GM12874 (cell line): Measurements from ENCODE around the gene SASH3.

Experiments used
- TF ChIP-seq, protein P1 (sequence below): IDR thresholded peaks from 2 replicates; pipeline ENCODE4 v1.5.1; 2011; ENCODE audit warnings: low read depth, mild to moderate bottlenecking, control low read depth, low read length, moderate library complexity; ENCODE audit not compliant: insufficient read depth

SASH3 gene

GRCh38 chrX:129772796-129773431 is 6.8 kb upstream of the SASH3 start:
- TF ChIP-seq, protein P1, sequence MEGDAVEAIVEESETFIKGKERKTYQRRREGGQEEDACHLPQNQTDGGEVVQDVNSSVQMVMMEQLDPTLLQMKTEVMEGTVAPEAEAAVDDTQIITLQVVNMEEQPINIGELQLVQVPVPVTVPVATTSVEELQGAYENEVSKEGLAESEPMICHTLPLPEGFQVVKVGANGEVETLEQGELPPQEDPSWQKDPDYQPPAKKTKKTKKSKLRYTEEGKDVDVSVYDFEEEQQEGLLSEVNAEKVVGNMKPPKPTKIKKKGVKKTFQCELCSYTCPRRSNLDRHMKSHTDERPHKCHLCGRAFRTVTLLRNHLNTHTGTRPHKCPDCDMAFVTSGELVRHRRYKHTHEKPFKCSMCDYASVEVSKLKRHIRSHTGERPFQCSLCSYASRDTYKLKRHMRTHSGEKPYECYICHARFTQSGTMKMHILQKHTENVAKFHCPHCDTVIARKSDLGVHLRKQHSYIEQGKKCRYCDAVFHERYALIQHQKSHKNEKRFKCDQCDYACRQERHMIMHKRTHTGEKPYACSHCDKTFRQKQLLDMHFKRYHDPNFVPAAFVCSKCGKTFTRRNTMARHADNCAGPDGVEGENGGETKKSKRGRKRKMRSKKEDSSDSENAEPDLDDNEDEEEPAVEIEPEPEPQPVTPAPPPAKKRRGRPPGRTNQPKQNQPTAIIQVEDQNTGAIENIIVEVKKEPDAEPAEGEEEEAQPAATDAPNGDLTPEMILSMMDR: no peak

- TF ChIP-seq, protein P1: no peak
These were observed 5.9 kb upstream of the SASH3 start for GRCh38 chrX:129773649-129774458.

- TF ChIP-seq, protein P1: no peak
These were observed 2.3 kb upstream of the SASH3 start for GRCh38 chrX:129777218-129778030.

DNA sequence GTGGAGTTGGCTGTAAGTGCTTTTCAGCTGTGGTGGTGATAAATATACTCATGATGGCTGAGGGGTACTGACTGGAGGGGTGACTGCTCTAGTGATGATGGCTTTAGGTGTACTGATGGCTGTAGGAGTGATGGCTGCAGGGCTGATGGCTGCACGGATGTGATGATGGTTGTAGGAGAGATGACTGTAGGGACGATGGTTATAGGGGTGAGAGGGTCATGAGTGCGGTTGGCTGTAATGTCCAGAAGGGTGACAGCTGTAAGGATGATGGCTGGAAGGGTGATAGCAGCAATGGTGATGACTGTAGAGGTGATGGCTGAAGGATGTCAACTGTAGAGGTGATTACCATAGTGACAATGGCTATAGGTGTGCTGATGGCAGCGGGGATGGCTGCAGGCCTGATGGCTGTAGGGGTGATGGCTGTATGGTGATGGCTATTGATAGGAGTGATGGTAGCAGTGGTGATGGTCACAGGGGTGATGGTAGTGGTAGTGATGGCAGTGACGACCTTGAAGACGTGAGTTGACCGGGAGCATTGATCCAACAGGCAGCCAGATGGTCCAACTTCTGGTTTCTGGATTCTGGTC is 570 bp upstream of the SASH3 start:
- TF ChIP-seq, protein P1: no peak

GRCh38 chrX:129780441-129781105 is 824 bp downstream of the SASH3 start:
- TF ChIP-seq, protein P1: no peak

GRCh38 chrX:129781134-129781672 is 1.5 kb downstream of the SASH3 start:
- TF ChIP-seq, protein P1: no peak
